Trophoblast cell (in vitro differentiated cells and primary cell): ENCODE results near the gene SRBD1. TPM values are rescaled to one million over a fixed set of nuclear protein-coding genes. Genes with fewer than 3 reads are reported as not detected.

ENCODE experiments used
- DNase-seq, 2 donors: peaks; one replicate each; pipeline ENCODE4 v3.0.0-alpha.2; 2016
- H2AFZ ChIP-seq: 2 replicates; pipeline ENCODE4 v1.6.1; 2013; ENCODE audit warnings: low read length, moderate library complexity, mild to moderate bottlenecking; ENCODE audit not compliant: insufficient read depth, poor library complexity
- H2AK5ac ChIP-seq: 2 replicates; pipeline ENCODE4 v1.6.1; 2013; ENCODE audit warnings: mild to moderate bottlenecking, low read length
- H2BK120ac ChIP-seq: 2 replicates; pipeline ENCODE4 v1.6.1; 2013; ENCODE audit warnings: low read length, mild to moderate bottlenecking, moderate library complexity; ENCODE audit not compliant: insufficient read depth, poor library complexity
- H2BK12ac ChIP-seq: 2 replicates; pipeline ENCODE4 v1.6.1; 2013; ENCODE audit warnings: mild to moderate bottlenecking, low read length, moderate library complexity
- H2BK5ac ChIP-seq: 2 replicates; pipeline ENCODE4 v1.6.1; 2013; ENCODE audit warnings: low read length, low read depth, moderate library complexity, mild to moderate bottlenecking; ENCODE audit not compliant: poor library complexity
- H3K14ac ChIP-seq: 2 replicates; pipeline ENCODE4 v1.6.1; 2013; ENCODE audit warnings: mild to moderate bottlenecking, low read length
- H3K18ac ChIP-seq: 2 replicates; pipeline ENCODE4 v1.6.1; 2013; ENCODE audit warnings: mild to moderate bottlenecking, low read length
- H3K23ac ChIP-seq: 2 replicates; pipeline ENCODE4 v1.6.1; 2013; ENCODE audit warnings: low read length
- H3K27ac ChIP-seq: 2 replicates; pipeline ENCODE4 v1.5.1; 2013; ENCODE audit warnings: low read depth, mild to moderate bottlenecking, inconsistent platforms, low read length, moderate library complexity
- H3K27me3 ChIP-seq: 2 replicates; pipeline ENCODE4 v1.6.1; 2013; ENCODE audit warnings: inconsistent platforms, mild to moderate bottlenecking, low read length, moderate library complexity; ENCODE audit not compliant: insufficient read depth
- H3K36me3 ChIP-seq, 2 experiments: 1 replicate in 1 of 2; 2 replicates in 1 of 2; pipeline ENCODE4 v1.6.1; 2013; ENCODE audit warnings: low read length in 2 of 2, mild to moderate bottlenecking in 2 of 2, moderate library complexity in 1 of 2; ENCODE audit not compliant: insufficient read depth in 2 of 2, control insufficient read depth in 1 of 2
- H3K4ac ChIP-seq: 2 replicates; pipeline ENCODE4 v1.6.1; 2013; ENCODE audit warnings: low read depth, mild to moderate bottlenecking, low read length, moderate library complexity
- H3K4me1 ChIP-seq, 2 experiments: 1 replicate in 1 of 2; 2 replicates in 1 of 2; pipeline ENCODE4 v1.6.1; 2013; ENCODE audit warnings: low read length in 2 of 2, mild to moderate bottlenecking in 2 of 2, moderate library complexity in 1 of 2; ENCODE audit not compliant: insufficient read depth in 2 of 2, control insufficient read depth in 1 of 2
- H3K4me2 ChIP-seq: 2 replicates; pipeline ENCODE4 v1.6.1; 2013; ENCODE audit warnings: inconsistent platforms, mild to moderate bottlenecking, low read length, moderate library complexity
- H3K4me3 ChIP-seq: 2 replicates; pipeline ENCODE4 v1.5.1; 2013; ENCODE audit warnings: mild to moderate bottlenecking, low read depth, low read length, inconsistent platforms
- H3K79me1 ChIP-seq: one replicate; pipeline ENCODE4 v1.6.1; 2013; ENCODE audit warnings: low read length
- H3K79me2 ChIP-seq: 2 replicates; pipeline ENCODE4 v1.6.1; 2013; ENCODE audit warnings: low read length, mild to moderate bottlenecking; ENCODE audit not compliant: control insufficient read depth, insufficient read depth, poor library complexity
- H3K9ac ChIP-seq: 2 replicates; pipeline ENCODE4 v1.6.1; 2013; ENCODE audit warnings: mild to moderate bottlenecking, low read length
- H3K9me3 ChIP-seq: 2 replicates; pipeline ENCODE4 v1.6.1; 2013; ENCODE audit warnings: low read depth, mild to moderate bottlenecking, control low read depth, inconsistent platforms, low read length; ENCODE audit not compliant: insufficient read depth
- H4K12ac ChIP-seq: 2 replicates; pipeline ENCODE4 v1.6.1; 2013; ENCODE audit warnings: low read depth, mild to moderate bottlenecking, low read length, moderate library complexity
- H4K8ac ChIP-seq: 2 replicates; pipeline ENCODE4 v1.6.1; 2013; ENCODE audit warnings: low read depth, mild to moderate bottlenecking, low read length, moderate library complexity
- H4K91ac ChIP-seq: one replicate; pipeline ENCODE4 v1.6.1; 2013; ENCODE audit warnings: low read depth, mild to moderate bottlenecking, low read length, moderate library complexity
- WGBS: extraction: QIAGEN DNeasy Blood & Tissue Kit; methylation state at CpG from one replicate; pipeline ENCODE4 v1.1.7; 2013; ENCODE audit warnings: missing lambda C conversion rate; ENCODE audit not compliant: insufficient read length, insufficient coverage; ENCODE audit errors: extremely low coverage; 5-methylcytosine and 5-hydroxymethylcytosine counted together
- polyA plus RNA-seq: library from polyadenylated mRNA; stranded (reverse); fragments of 200-250 nt; gene quantifications from 2 replicates; pipeline ENCODE4 v1.2.3, GENCODE V29; 2013

SRBD1 gene
- polyA plus RNA-seq, result 9.2 and 9.6 TPM in 2 replicates

GRCh38 chr2:45611020-45611859, at the start of gene SRBD1:
Gene SRBD1, minus strand, starts transcription at chr2:45611267. Its CDS starts 5,826 bp downstream, at chr2:45605441.
- peak; percentile 97 to 99 for DNase-seq
- Histone ChIP-seq H2BK12ac (no peak within 1 kb of the TSS), H3K9me3 (no peaks in the 10 kb centered on the region), H2BK120ac (peak within 1 kb of the TSS; percentile 41), H3K14ac (peak within 1 kb of the TSS; percentile 56), H3K36me3 (no peaks in the 10 kb centered on the region), H3K9ac (peak within 1 kb of the TSS; percentile 61), H2BK5ac (no peak within 1 kb of the TSS), H4K8ac (peak within 1 kb of the TSS; percentile 87), H3K27me3 (no peaks in the 10 kb centered on the region), H3K79me2 (no peaks in the 10 kb centered on the region), H3K4ac (peak within 1 kb of the TSS; percentile 67), H4K91ac (peak within 1 kb of the TSS; percentile 42), H2AK5ac (no peak within 1 kb of the TSS), H3K4me1 (peaks cover 0 to 4% of the 10 kb centered on the region in 2 experiments), H3K23ac (no peak within 1 kb of the TSS), H3K4me3 (peak within 1 kb of the TSS; percentile 75), H3K79me1 (peaks cover 9% of the 10 kb centered on the region), H4K12ac (no peak within 1 kb of the TSS), H3K27ac (peak within 1 kb of the TSS; percentile 78), H3K18ac (peak within 1 kb of the TSS; percentile 29), H3K4me2 (peak within 1 kb of the TSS; percentile 60), H2AFZ (peak within 1 kb of the TSS; percentile 32)
- no CpG with 5 or more reads among the region's 44 CpGs for WGBS

- no peak overlapping the region for H2BK120ac ChIP-seq
- peaks cover 12% of the 10 kb centered on the region for H3K79me1 ChIP-seq
- H2BK5ac ChIP-seq, result no peak overlapping the region
- no peak overlapping the region for H3K14ac ChIP-seq
- no peak overlapping the region for H2AK5ac ChIP-seq
- H3K27me3 ChIP-seq, result peaks cover 9% of the 10 kb centered on the region
- DNase-seq, result no peak
- no peaks in the 10 kb centered on the region for H3K79me2 ChIP-seq
- H3K4me3 ChIP-seq, result no peak overlapping the region
- H2BK12ac ChIP-seq, result no peak overlapping the region
- H3K4me2 ChIP-seq, result no peak overlapping the region
- no peak overlapping the region for H4K8ac ChIP-seq
- H3K4ac ChIP-seq, result no peak overlapping the region
- no peak overlapping the region for H4K91ac ChIP-seq
- H2AFZ ChIP-seq, result no peak overlapping the region
- no peak overlapping the region for H3K23ac ChIP-seq
- H4K12ac ChIP-seq, result no peak overlapping the region
- peaks cover 7 to 13% of the 10 kb centered on the region in 2 experiments for H3K4me1 ChIP-seq
- H3K9ac ChIP-seq, result no peak overlapping the region
- WGBS, result no CpG with 5 or more reads among the region's 3 CpGs
- H3K18ac ChIP-seq, result no peak overlapping the region
- no peak overlapping the region for H3K27ac ChIP-seq
- H3K36me3 ChIP-seq, result no peaks in the 10 kb centered on the region
- no peaks in the 10 kb centered on the region for H3K9me3 ChIP-seq
These were observed 43.2 kb upstream of the SRBD1 start for GRCh38 chr2:45654250-45654649.

GRCh38 chr2:45653122-45653913, 42.3 kb upstream of the SRBD1 start:
- Histone ChIP-seq H4K8ac (no peak overlapping the region), H2AK5ac (no peak overlapping the region), H3K27me3 (peaks cover 9% of the 10 kb centered on the region), H3K4ac (no peak overlapping the region), H3K14ac (no peak overlapping the region), H2BK5ac (no peak overlapping the region), H3K27ac (no peak overlapping the region), H2BK120ac (no peak overlapping the region), H3K79me2 (no peaks in the 10 kb centered on the region), H3K9ac (no peak overlapping the region), H3K4me3 (no peak overlapping the region), H3K23ac (no peak overlapping the region), H4K12ac (no peak overlapping the region), H3K4me1 (peaks cover 7 to 14% of the 10 kb centered on the region in 2 experiments), H3K9me3 (no peaks in the 10 kb centered on the region), H3K36me3 (no peaks in the 10 kb centered on the region), H3K4me2 (no peak overlapping the region), H3K79me1 (peaks cover 12% of the 10 kb centered on the region), H2AFZ (no peak overlapping the region), H4K91ac (no peak overlapping the region), H2BK12ac (no peak overlapping the region), H3K18ac (no peak overlapping the region)
- DNase-seq, result no peak
- no CpG with 5 or more reads among the region's 5 CpGs for WGBS

DNA sequence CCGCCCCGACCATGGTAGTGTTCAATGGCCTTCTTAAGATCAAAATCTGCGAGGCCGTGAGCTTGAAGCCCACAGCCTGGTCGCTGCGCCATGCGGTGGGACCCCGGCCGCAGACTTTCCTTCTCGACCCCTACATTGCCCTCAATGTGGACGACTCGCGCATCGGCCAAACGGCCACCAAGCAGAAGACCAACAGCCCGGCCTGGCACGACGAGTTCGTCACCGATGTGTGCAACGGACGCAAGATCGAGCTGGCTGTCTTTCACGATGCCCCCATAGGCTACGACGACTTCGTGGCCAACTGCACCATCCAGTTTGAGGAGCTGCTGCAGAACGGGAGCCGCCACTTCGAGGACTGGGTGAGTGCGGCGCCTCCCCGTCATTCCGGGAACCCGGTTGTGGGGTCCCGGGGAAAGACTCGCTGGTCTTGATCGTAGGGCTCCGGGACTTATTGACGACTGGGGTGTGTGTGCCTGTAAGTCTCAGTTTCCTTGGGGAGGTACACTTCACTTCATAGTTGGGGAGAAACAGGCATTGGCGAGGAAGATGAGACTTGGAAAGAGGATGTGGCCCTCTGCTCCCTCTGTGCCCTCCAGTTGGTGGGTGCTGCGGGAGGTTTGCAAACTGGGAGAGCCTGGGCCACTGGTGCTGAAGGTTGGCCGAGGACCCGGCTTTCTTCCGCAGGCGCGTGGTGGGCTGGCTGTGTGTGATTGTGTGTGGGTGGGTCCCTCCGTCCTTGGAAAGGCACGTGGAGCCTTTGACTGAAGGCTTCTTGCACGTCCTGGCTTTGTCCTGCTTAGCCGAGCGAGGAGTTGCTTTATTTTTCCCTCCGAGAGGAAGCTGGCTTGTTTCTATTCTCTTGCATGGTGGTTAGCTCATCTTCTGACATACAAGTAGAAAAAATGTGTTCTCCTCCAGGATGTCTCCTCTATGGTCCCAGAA, 41.3 kb upstream of the SRBD1 start:
- H3K27me3 ChIP-seq, result peaks cover 9% of the 10 kb centered on the region
- WGBS, result no CpG with 5 or more reads among the region's 53 CpGs

More for the DNA sequence above, 41.3 kb upstream of the SRBD1 start:
- Histone ChIP-seq H3K23ac (no peak overlapping the region), H4K8ac (no peak overlapping the region), H3K9ac (peak overlapping the region; percentile 54), H3K27ac (no peak overlapping the region), H3K79me1 (peaks cover 12% of the 10 kb centered on the region), H3K4me3 (peak overlapping the region; percentile 81), H4K12ac (no peak overlapping the region), H2BK5ac (no peak overlapping the region), H3K36me3 (no peaks in the 10 kb centered on the region), H2AK5ac (no peak overlapping the region), H3K14ac (no peak overlapping the region), H2BK12ac (no peak overlapping the region), H2AFZ (peak overlapping the region; percentile 26), H2BK120ac (no peak overlapping the region), H3K4ac (no peak overlapping the region), H3K9me3 (no peaks in the 10 kb centered on the region), H4K91ac (no peak overlapping the region), H3K4me1 (peaks cover 7 to 14% of the 10 kb centered on the region in 2 experiments), H3K4me2 (peak overlapping the region; percentile 99), H3K18ac (no peak overlapping the region), H3K79me2 (no peaks in the 10 kb centered on the region)
- peak in 1 of 2 donors; percentile 46 for DNase-seq
